Coronary artery (tissue), 2 donors: ENCODE data around the gene SPATA20.
A peak's percentile ranks its signal among the peaks of the same experiment; 100 is the strongest.

Source experiments
- DNase-seq: peaks from one replicate; pipeline ENCODE4 v3.0.0-alpha.2; 2017; ENCODE audit warnings: low spot score
- H3K27ac ChIP-seq, 2 donors: fragments of 200-600 bp; sonication (generic); one replicate each; pipeline ENCODE4 v1.5.1; 2016 to 2019
- H3K4me3 ChIP-seq: fragments of 200-600 bp; sonication (generic); 2 replicates; pipeline ENCODE4 v1.5.1; 2016; ENCODE audit warnings: mild to moderate bottlenecking, moderate library complexity
- CTCF ChIP-seq: fragments of 200-600 bp; sonication (generic); IDR thresholded peaks from one replicate; pipeline ENCODE4 v1.5.1; 2019; ENCODE audit warnings: antibody characterized with exemption

Gene SPATA20

GRCh38 chr17:50505591-50506130 is 41.3 kb upstream of the SPATA20 start:
- no peak for TF ChIP-seq CTCF
- no peak for DNase-seq
- H3K4me3 ChIP-seq: no peak overlapping the region
- no peak overlapping the region for H3K27ac ChIP-seq

- no peak overlapping the region for H3K4me3 ChIP-seq
- no peak for TF ChIP-seq CTCF
- H3K27ac ChIP-seq: no peak overlapping the region
- no peak for DNase-seq
Measured at GRCh38 chr17:50506298-50506697, 40.7 kb upstream of the SPATA20 start.

GRCh38 chr17:50507871-50508572 is 39.0 kb upstream of the SPATA20 start, which contains the start of gene MYCBPAP:
Gene MYCBPAP (plus strand): TSS chr17:50508439. CDS start chr17:50508675, 236 bp downstream.
- peak; percentile 83 for DNase-seq
- Histone ChIP-seq H3K27ac (peak within 1 kb of the TSS; percentile 72 to 86), H3K4me3 (peak within 1 kb of the TSS; percentile 92)
- no peak for TF ChIP-seq CTCF

GRCh38 chr17:50508573-50509460 is 38.2 kb upstream of the SPATA20 start:
- Histone ChIP-seq H3K27ac (peak overlapping the region; percentile 72 to 86), H3K4me3 (peak overlapping the region; percentile 92)
- no peak for TF ChIP-seq CTCF
- peak; percentile 72 for DNase-seq

- no peak for DNase-seq
- Histone ChIP-seq H3K27ac (no peak overlapping the region), H3K4me3 (no peak overlapping the region)
- no peak for TF ChIP-seq CTCF
Measured at GRCh38 chr17:50511058-50511457, 35.9 kb upstream of the SPATA20 start.

GRCh38 chr17:50513495-50513894 is 33.5 kb upstream of the SPATA20 start:
- no peak overlapping the region for H3K27ac ChIP-seq
- no peak for TF ChIP-seq CTCF
- DNase-seq: no peak
- no peak overlapping the region for H3K4me3 ChIP-seq
